ENCODE results near the gene CFAP299.
A peak's percentile ranks its signal among the peaks of the same experiment; 100 is the strongest.

GRCh38 chr4:80361329-80361900 lies 25.9 kb downstream of the CFAP299 start:
- TF ChIP-seq CTCF (IDR thresholded peaks at IDR 0.05; ENCODE audit: low read length) (peak; percentile 45), EZH2phosphoT487 (IDR thresholded peaks at IDR 0.05; ENCODE audit: low read length) (no peak), EZH2 (optimal IDR thresholded peaks at IDR 0.05; ENCODE audit: low read depth, low read length) (no peak)

All from MM.1S (cell line).